EL (cell line): ENCODE data around the gene CRNKL1.

Experiments
- DNase-seq: peaks from one replicate; pipeline ENCODE4 v3.0.0-alpha.2; 2016

CRNKL1 gene

GRCh38 chr20:20052074-20052970 is at the start of gene CRNKL1, which contains the start of gene CFAP61:
CRNKL1 (minus strand) TSS chr20:20052466; CDS start chr20:20052342, 124 bp downstream.
CFAP61 (plus strand) TSS chr20:20052532; CDS start chr20:20056654, 4,122 bp downstream.
- peak; percentile 96 for DNase-seq

GRCh38 chr20:20100881-20101280 is 48.6 kb upstream of the CRNKL1 start:
- DNase-seq: no peak

GRCh38 chr20:20096421-20096820 is 44.2 kb upstream of the CRNKL1 start:
- no peak for DNase-seq

- DNase-seq: no peak
These were observed 43.0 kb upstream of the CRNKL1 start for GRCh38 chr20:20095114-20095872.

GRCh38 chr20:20094410-20094809 is 42.1 kb upstream of the CRNKL1 start:
- no peak for DNase-seq

- DNase-seq: no peak
These were observed 40.6 kb upstream of the CRNKL1 start for GRCh38 chr20:20092827-20093226.

- no peak for DNase-seq
These were observed 37.7 kb upstream of the CRNKL1 start for GRCh38 chr20:20089939-20090338.

GRCh38 chr20:20089018-20089417 is 36.8 kb upstream of the CRNKL1 start:
- DNase-seq: no peak

GRCh38 chr20:20085812-20086211 is 33.5 kb upstream of the CRNKL1 start:
- no peak for DNase-seq

- no peak for DNase-seq
These were observed 32.8 kb upstream of the CRNKL1 start for GRCh38 chr20:20085071-20085470.

GRCh38 chr20:20084296-20084752 is 32.1 kb upstream of the CRNKL1 start:
- no peak for DNase-seq

GRCh38 chr20:20083807-20084206 is 31.5 kb upstream of the CRNKL1 start:
- peak; percentile 21 for DNase-seq

GRCh38 chr20:20079102-20079784 is 27.0 kb upstream of the CRNKL1 start:
- DNase-seq: no peak

- DNase-seq: no peak
These were observed 25.8 kb upstream of the CRNKL1 start for GRCh38 chr20:20078041-20078440.

GRCh38 chr20:20076297-20077065 is 24.2 kb upstream of the CRNKL1 start:
- peak; percentile 55 for DNase-seq

GRCh38 chr20:20075032-20075431 is 22.8 kb upstream of the CRNKL1 start:
- DNase-seq: no peak

- no peak for DNase-seq
These were observed 21.6 kb upstream of the CRNKL1 start for GRCh38 chr20:20073801-20074371.

GRCh38 chr20:20070871-20071726 is 18.8 kb upstream of the CRNKL1 start:
- no peak for DNase-seq

- DNase-seq: no peak
These were observed 13.1 kb upstream of the CRNKL1 start for GRCh38 chr20:20065361-20065760.

GRCh38 chr20:20063941-20064702 is 11.9 kb upstream of the CRNKL1 start:
- peak; percentile 4 for DNase-seq
